Heart left ventricle (tissue), 16 donors: ENCODE data around the gene MARCHF10. TPM values are rescaled to one million over a fixed set of nuclear protein-coding genes. Genes with fewer than 3 reads are reported as not detected.
"Not testable (repeated sequence)": the region's sequence is repeated elsewhere in the genome, so short reads cannot be mapped to it uniquely, and the experiment has no call there.

Experiments
- ATAC-seq, 4 donors: fragments of 200-7000 bp; cut with Tn5 transposase; one replicate each; pipeline ENCODE4 v1.9.1; 2020 to 2022; ENCODE audit warnings: moderate library complexity in 4 of 4, mild to moderate bottlenecking in 3 of 4, moderate number of reproducible peaks in 1 of 4
- DNase-seq, 5 donors: peaks; one replicate each; pipeline ENCODE4 v3.0.0-alpha.2; 2020
- H3K27ac ChIP-seq, 12 donors: fragments of 200-600 bp; sonication (generic) in 4 of 12; one replicate each; pipeline versions ENCODE4 v1.5.0 to v1.8.0; 2016 to 2022; ENCODE audit warnings: mild to moderate bottlenecking in 2 of 12
- H3K27me3 ChIP-seq, 9 donors: fragments of 200-600 bp; sonication (generic) in 2 of 9; one replicate each; pipeline versions ENCODE4 v1.5.1 to v1.8.0; 2016 to 2022; ENCODE audit warnings: mild to moderate bottlenecking in 3 of 9
- H3K36me3 ChIP-seq, 9 donors: fragments of 200-600 bp; sonication (generic) in 2 of 9; one replicate each; pipeline versions ENCODE4 v1.5.0 to v1.8.0; 2018 to 2022; ENCODE audit warnings: mild to moderate bottlenecking in 2 of 9
- H3K4me1 ChIP-seq, 12 donors: fragments of 200-600 bp; sonication (generic) in 4 of 12; one replicate each; pipeline versions ENCODE4 v1.5.0 to v1.8.0; 2016 to 2022; ENCODE audit warnings: mild to moderate bottlenecking in 3 of 12
- H3K4me3 ChIP-seq, 12 donors: fragments of 200-600 bp; sonication (generic) in 4 of 12; one replicate each; pipeline versions ENCODE4 v1.5.0 to v1.8.0; 2017 to 2022; ENCODE audit warnings: mild to moderate bottlenecking in 9 of 12, moderate library complexity in 4 of 12
- H3K9me3 ChIP-seq, 12 donors: fragments of 200-600 bp; sonication (generic) in 4 of 12; one replicate each; pipeline versions ENCODE4 v1.5.0 to v1.8.0; 2016 to 2022; ENCODE audit warnings: mild to moderate bottlenecking in 1 of 12
- POLR2A ChIP-seq, 2 donors: fragments of 450-650 bp; IDR thresholded peaks; one replicate each; pipeline ENCODE4 v1.6.1; 2017; ENCODE audit warnings: antibody characterized with exemption in 2 of 2, mild to moderate bottlenecking in 2 of 2, moderate library complexity in 2 of 2
- WGBS, 4 donors: extraction: QIAGEN DNeasy Blood & Tissue Kit in 2 of 4; methylation state at CpG; one replicate each; pipeline versions ENCODE4 v1.1.5 to v1.1.7; 2013 to 2018; 5-methylcytosine and 5-hydroxymethylcytosine counted together
- intact Hi-C, 10 donors: fragments of 100-400 bp; cut with DNase I; formaldehyde crosslinking; loops; one replicate each; pipeline versions ENCODE4 v1.11.1 to v1.14.2; 2022
- polyA plus RNA-seq, 2 donors: library from polyadenylated mRNA; stranded (reverse); fragments of 200-250 nt; gene quantifications; one replicate each; pipeline ENCODE4 v1.2.3, GENCODE V29; 2013
- total RNA-seq, 9 donors: library from RNA; depleted of rRNA in 2 of 9; stranded (reverse); fragments of >200 nt in 2 of 9; fragmentation: NEBNext Ultra II Directional in 3 of 9; extraction: Animal tissue kit (Norgen Biotek cat#: 25700) in 3 of 9; gene quantifications; one replicate each; pipeline versions ENCODE4 v1.1.0 to v1.2.4, GENCODE V29; 2016 to 2023
- TF ChIP-seq, protein P1 (sequence below), 12 donors: fragments of 200-600 bp; sonication (generic) in 4 of 12; IDR thresholded peaks; one replicate each; pipeline versions ENCODE4 v1.5.0 to v1.8.0; 2018 to 2022; ENCODE audit warnings: antibody characterized with exemption in 12 of 12, mild to moderate bottlenecking in 5 of 12
- donor health status: ischemic (EF 13 %, LVEDD 7.1; RV severe dilation, severe dysfunction).
- donor health status: healthy with polysubstance abuse.
- donor health status: DM: no; HTN: yes; CAD: no.
- donor health status: DM: no; HTN: no; CAD: no.
- donor health status: ischemic (EF 25% LVEDD 6.9; RV normal size, moderate dysfunction).
- donor health status: ischemic (EF 25% LVEDD 5.7; RV mildly dilated, moderate dysfunction).
- donor health status: healthy.
- donor health status: DM: yes; HTN: yes; CAD: no.
- donor health status: ischemic (EF 35%, LVEDD 5.7; RV mildly dilated, moderate dysfunction).
- donor health status: nonischemic (EF 11% LVEDD 7.7; RV severe dilation, severe dysfunction).
- donor health status: DM: yes; HTN: yes; CAD: no.
- donor health status: PGD.
- donor health status: ischemic (EF 29% LVEDD 5.4; RV normal size, mild dysfunction).
- donor health status: nonischemic (EF 23%, LVEDD 6.1; RV moderate dilation, normal function).

MARCHF10 gene
- total and polyA plus RNA-seq, 11 donors: not detected

DNA sequence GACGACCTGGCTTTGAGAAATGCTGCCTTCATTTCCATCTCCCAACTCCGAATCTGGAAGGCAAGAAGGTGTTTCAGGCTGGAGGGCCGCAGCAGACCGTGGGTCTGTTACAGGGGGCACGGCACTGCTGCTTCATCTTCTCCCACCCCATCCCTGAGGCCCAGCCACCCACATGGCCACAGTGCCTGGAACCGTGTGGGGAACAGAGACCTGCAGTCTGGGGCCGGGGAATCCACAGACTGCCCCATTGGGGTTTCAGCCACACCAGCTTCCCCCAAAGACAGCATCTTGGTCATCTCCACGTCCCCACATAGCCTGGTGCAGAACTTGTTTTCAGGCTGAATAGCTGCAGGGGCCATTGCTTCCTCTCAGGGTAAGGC is 106.4 kb downstream of the MARCHF10 start:
- intact Hi-C loops: loop anchor here in 8 of 10 donors (2.0 to 10.0 kb wide), 6 partner anchors 193 to 706 kb away; partner anchors contain the start of gene TANC2 (in 1 of the 8)
- no peak overlapping the region for H3K27ac ChIP-seq
- 87 to 91% (median 89%) methylated on average over 8 of the region's 8 CpGs for WGBS, 4 donors
- peaks cover 0 to 41% (median 25%) of the 10 kb centered on the region in 12 donors for H3K4me1 ChIP-seq
- DNase-seq: peak in 1 of 5 donors; percentile 18
- H3K9me3 ChIP-seq: no peaks in the 10 kb centered on the region
- H3K27me3 ChIP-seq: peaks cover 0 to 13% (median 0%) of the 10 kb centered on the region in 9 donors
- no peak overlapping the region for H3K4me3 ChIP-seq
- H3K36me3 ChIP-seq: no peaks in the 10 kb centered on the region
- ATAC-seq: no peak
- TF ChIP-seq, protein P1, sequence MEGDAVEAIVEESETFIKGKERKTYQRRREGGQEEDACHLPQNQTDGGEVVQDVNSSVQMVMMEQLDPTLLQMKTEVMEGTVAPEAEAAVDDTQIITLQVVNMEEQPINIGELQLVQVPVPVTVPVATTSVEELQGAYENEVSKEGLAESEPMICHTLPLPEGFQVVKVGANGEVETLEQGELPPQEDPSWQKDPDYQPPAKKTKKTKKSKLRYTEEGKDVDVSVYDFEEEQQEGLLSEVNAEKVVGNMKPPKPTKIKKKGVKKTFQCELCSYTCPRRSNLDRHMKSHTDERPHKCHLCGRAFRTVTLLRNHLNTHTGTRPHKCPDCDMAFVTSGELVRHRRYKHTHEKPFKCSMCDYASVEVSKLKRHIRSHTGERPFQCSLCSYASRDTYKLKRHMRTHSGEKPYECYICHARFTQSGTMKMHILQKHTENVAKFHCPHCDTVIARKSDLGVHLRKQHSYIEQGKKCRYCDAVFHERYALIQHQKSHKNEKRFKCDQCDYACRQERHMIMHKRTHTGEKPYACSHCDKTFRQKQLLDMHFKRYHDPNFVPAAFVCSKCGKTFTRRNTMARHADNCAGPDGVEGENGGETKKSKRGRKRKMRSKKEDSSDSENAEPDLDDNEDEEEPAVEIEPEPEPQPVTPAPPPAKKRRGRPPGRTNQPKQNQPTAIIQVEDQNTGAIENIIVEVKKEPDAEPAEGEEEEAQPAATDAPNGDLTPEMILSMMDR (IDR thresholded peaks at IDR 0.05): no peak
- no peak for TF ChIP-seq POLR2A (IDR thresholded peaks at IDR 0.05)

DNA sequence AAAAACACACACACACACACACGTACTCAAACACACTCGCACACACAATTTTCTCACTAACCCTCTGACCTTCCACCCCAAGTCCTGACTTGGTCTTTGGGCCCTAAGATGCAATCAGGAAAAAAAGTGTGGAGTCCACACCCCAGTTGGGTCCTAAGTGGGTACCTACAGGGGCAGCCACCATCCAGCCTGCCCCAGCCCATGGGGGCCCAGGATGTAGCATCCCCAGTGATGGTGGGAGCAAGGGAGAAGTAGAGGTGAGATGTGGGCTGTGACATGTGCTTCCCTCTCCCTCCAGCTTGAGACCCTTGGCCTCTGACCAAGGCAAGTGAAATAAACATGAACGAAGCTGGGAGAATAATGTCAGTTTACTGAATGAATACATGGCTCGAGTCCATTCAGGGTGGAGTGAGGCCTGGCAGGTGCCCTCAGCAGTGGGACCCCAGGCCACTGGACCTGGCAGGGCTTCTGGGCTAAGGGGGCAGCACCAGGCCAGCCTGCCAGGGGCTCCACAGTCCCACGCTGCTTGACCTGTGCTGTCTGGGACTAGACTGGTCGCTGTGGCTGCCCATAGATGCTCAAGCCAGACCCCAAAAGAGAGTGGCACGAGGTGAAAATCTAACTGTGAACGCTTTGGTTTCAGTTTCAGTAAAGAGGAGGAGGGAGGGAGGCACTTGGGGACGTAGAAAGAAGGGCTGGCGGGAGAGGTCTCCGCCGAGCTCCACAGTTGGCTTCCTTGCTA is 107.0 kb downstream of the MARCHF10 start:
- H3K9me3 ChIP-seq: no peaks in the 10 kb centered on the region
- 74 to 81% (median 80%) methylated on average over 12 of the region's 12 CpGs for WGBS, 4 donors
- no peak for TF ChIP-seq POLR2A (IDR thresholded peaks at IDR 0.05)
- TF ChIP-seq, protein P1 (IDR thresholded peaks at IDR 0.05): no peak
- no peak overlapping the region for H3K4me3 ChIP-seq
- H3K4me1 ChIP-seq: peaks cover 0 to 41% (median 22%) of the 10 kb centered on the region in 12 donors
- no peaks in the 10 kb centered on the region for H3K36me3 ChIP-seq
- ATAC-seq (no peak), DNase-seq (peak in 1 of 5 donors; percentile 34)
- intact Hi-C loops: loop anchor here in 6 of 10 donors (5.0 to 10.0 kb wide), 4 partner anchors 194 to 706 kb away; partner anchors contain the start of gene TANC2 (in 1 of the 6)
- H3K27me3 ChIP-seq: peaks cover 0 to 13% (median 0%) of the 10 kb centered on the region in 9 donors
- no peak overlapping the region for H3K27ac ChIP-seq

DNA sequence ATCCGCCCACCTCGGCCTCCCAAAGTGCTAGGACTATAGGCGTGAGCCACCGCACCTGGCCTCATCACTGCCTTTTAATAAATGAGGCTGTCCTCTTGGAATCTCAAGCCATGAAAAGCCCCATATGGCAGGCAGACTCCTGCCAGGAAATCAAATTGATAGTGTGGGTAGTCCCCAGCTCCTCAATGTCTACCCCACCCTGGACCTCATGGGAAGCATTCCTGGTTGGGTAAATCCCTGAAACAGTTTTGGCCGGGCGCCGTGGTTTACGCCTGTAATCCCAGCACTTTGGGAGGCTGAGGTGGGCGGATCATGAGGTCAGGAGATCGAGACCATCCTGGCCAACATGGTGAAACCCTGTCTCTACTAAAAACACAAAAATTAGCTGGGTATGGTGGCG is 109.7 kb downstream of the MARCHF10 start:
- H3K4me3 ChIP-seq, H3K27ac ChIP-seq, intact Hi-C loops, H3K9me3 ChIP-seq, H3K27me3 ChIP-seq, H3K36me3 ChIP-seq, DNase-seq, ATAC-seq: not testable (repeated sequence)
- H3K4me1 ChIP-seq: peaks cover 0 to 32% (median 15%) of the 10 kb centered on the region in 12 donors
- 82 to 94% (median 92%) methylated on average over 11 of the region's 11 CpGs for WGBS, 4 donors

DNA sequence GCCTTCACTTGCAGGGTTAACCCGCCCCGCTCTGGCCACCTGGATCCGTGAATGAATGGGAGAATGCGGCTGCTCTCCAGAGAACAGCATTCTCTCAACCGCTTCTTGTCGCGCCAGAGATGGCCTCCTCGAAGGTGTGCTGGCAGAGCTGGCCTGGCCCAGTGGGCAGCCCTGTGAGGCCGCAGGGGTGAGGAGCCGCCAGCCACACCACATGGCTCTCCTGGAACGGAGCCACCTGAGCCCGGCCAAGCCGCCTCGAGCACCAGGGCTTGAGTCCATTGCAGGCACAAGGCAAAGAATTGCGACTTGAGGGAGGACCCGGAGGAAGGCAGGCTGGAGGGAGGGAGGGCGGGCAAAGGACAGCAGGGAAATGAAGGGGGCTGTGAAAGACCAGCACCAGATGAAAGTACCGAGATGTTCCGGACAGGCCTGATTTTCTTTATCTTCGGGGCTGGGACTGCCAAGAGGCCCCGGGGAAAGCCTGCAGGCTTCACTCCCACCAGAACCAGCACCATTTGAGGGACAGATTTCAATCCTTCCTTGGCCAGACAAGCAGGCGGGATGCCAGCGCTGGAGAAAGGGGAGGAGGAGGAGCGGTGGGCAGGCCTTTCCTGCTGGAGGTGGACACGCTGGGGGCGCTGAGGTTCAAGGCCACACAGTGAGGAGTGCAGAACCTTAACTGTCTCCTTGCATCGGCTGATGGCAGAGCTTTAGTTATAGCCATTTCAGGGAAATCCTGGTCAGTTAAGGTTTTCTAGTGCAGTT is 111.2 kb downstream of the MARCHF10 start:
- WGBS, 4 donors: 73 to 77% (median 75%) methylated on average over 24 to 27 of the region's 27 CpGs
- Histone ChIP-seq H3K36me3 (peaks cover 0 to 7% (median 0%) of the 10 kb centered on the region in 9 donors), H3K4me3 (no peak overlapping the region), H3K27ac (no peak overlapping the region), H3K4me1 (peaks cover 0 to 29% (median 16%) of the 10 kb centered on the region in 12 donors), H3K9me3 (no peaks in the 10 kb centered on the region), H3K27me3 (no peaks in the 10 kb centered on the region)
- no peak for TF ChIP-seq POLR2A (IDR thresholded peaks at IDR 0.05)
- peak in 2 of 4 donors; percentile 4 to 23 for ATAC-seq
- intact Hi-C loops: no loop called here
- peak in 2 of 5 donors; percentile 35 to 58 for DNase-seq

DNA sequence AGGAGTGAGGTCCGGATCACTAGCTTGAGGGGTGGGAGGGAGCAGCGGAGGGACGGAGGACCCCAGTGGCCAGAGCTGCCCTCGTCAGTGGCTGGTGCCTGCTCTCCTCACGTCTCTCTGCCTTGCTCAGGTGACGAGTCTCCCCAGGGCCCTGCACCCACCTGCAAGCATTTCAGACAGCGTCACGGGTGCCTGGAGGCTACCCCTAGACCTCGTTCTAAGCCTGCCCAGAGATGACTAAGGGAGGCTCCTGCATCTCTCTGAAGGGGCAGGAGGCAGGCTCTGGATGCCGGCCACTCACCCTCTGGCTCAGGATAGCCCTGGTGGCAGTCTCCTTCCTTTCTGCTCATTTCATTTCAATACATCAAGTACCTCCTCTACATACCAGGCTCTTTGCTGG is 111.9 kb downstream of the MARCHF10 start:
- H3K27ac ChIP-seq: no peak overlapping the region
- TF ChIP-seq, protein P1 (IDR thresholded peaks at IDR 0.05): no peak
- no peaks in the 10 kb centered on the region for H3K9me3 ChIP-seq
- no peaks in the 10 kb centered on the region for H3K27me3 ChIP-seq
- H3K4me1 ChIP-seq: peaks cover 0 to 29% (median 16%) of the 10 kb centered on the region in 12 donors
- H3K36me3 ChIP-seq: peaks cover 0 to 10% (median 0%) of the 10 kb centered on the region in 9 donors
- H3K4me3 ChIP-seq: no peak overlapping the region
- DNase-seq (peak in 1 of 5 donors; percentile 37), ATAC-seq (peak in 2 of 4 donors; percentile 3 to 16)
- intact Hi-C loops: no loop called here
- WGBS, 4 donors: 93 to 95% (median 94%) methylated on average over 8 to 10 of the region's 10 CpGs

DNA sequence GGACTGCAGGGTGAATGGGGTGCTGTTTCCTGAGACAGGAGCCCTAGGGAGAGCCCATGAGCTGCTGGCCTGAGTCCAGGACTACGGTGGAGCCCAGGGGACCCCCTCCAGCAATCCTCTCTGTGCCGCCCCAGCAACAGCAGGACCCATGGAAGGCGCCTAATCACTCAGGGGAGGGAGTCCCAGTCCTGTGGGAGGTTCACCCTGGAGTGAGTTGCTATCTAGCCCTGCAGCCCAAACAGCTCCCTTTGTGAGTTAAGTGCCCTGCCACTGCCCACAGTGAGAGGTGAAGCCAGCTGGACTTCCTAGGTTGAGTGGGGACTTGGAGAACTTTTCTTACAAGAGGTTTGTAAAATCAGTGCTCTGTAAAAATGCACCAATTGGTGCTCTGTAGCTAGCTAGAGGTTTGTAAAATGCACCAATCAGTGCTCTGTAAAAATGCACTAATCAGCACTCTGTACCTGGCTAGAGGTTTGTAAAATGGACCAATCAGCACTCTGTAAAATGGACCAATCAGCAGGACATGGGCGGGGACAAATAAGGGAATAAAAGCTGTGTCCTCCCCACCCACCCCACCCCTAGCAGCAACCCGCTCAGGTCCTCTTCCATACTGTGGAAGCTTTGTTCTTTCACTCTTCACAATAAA is 112.9 kb downstream of the MARCHF10 start:
- peak overlapping the region in 2 of 12 donors; percentile 4 to 29 for H3K4me3 ChIP-seq
- H3K4me1 ChIP-seq: peaks cover 0 to 29% (median 16%) of the 10 kb centered on the region in 12 donors
- ATAC-seq (peak in 2 of 4 donors; percentile 9 to 21), DNase-seq (peak in 3 of 5 donors; percentile 8 to 62 (median 39))
- WGBS, 4 donors: 62 to 78% (median 72%) methylated on average over 4 to 5 of the region's 5 CpGs
- H3K36me3 ChIP-seq: peaks cover 0 to 19% (median 0%) of the 10 kb centered on the region in 9 donors
- H3K27ac ChIP-seq: peak overlapping the region in 9 of 12 donors; percentile 1 to 72 (median 52)
- H3K27me3 ChIP-seq, H3K9me3 ChIP-seq, intact Hi-C loops: not testable (repeated sequence)
